Panc1 (cell line): ENCODE measurements around the gene SPAG6. TPM values are rescaled to one million over a fixed set of nuclear protein-coding genes. Genes with fewer than 3 reads are reported as not detected.

Experiments used
- ATAC-seq: fragments of 200-7000 bp; cut with Tn5 transposase; 2 replicates; pipeline ENCODE4 v1.9.1; 2020; ENCODE audit warnings: mild to moderate bottlenecking, moderate library complexity
- BruUV-seq: library from RNA; stranded (reverse); fragments of 400-500 nt; replicated peaks from 2 replicates; lab custom pipeline; 2021; lab: Mats Ljungman, UMichigan
- CTCF ChIA-PET: fragments of 300-600 bp; sonication (Branson Sonifier 250); formaldehyde crosslinking; loops from one replicate; lab custom pipeline; 2022; ENCODE audit warnings: antibody characterized with exemption; lab: Charles Lee
- POLR2A ChIA-PET: fragments of 300-600 bp; sonication (Branson Sonifier 250); formaldehyde crosslinking; loops from one replicate; lab custom pipeline; 2022; ENCODE audit warnings: antibody characterized with exemption; lab: Charles Lee
- DNase-seq: peaks from one replicate; pipeline ENCODE4 v3.0.0-alpha.2; 2010; ENCODE audit warnings: low read depth, low spot score
- H3K27ac ChIP-seq: 2 replicates; pipeline ENCODE4 v1.5.1; 2011; ENCODE audit warnings: mild to moderate bottlenecking, low read length, inconsistent platforms
- H3K27me3 ChIP-seq: fragments of 200-500 bp; sonication (Bioruptor generic); 2 replicates; pipeline ENCODE4 v1.6.0; 2014; ENCODE audit warnings: low read length, inconsistent platforms; ENCODE audit not compliant: control insufficient read depth, insufficient read depth
- H3K36me3 ChIP-seq: fragments of 200-500 bp; sonication (Bioruptor generic); 2 replicates; pipeline ENCODE4 v1.5.1; 2014; ENCODE audit warnings: inconsistent platforms, mild to moderate bottlenecking, low read length, moderate library complexity; ENCODE audit not compliant: control insufficient read depth, insufficient read depth
- H3K4me1 ChIP-seq: 2 replicates; pipeline ENCODE4 v1.5.1; 2011; ENCODE audit warnings: inconsistent platforms, mild to moderate bottlenecking, low read length, moderate library complexity; ENCODE audit not compliant: control insufficient read depth, insufficient read depth
- H3K4me3 ChIP-seq, 2 experiments: 2 replicates each; pipeline ENCODE4 v1.5.1; 2011 to 2012; ENCODE audit warnings: low read depth in 2 of 2, low read length in 2 of 2, mild to moderate bottlenecking in 2 of 2, inconsistent platforms in 1 of 2, moderate library complexity in 1 of 2
- H3K9me3 ChIP-seq: fragments of 200-500 bp; sonication (Bioruptor generic); 2 replicates; pipeline ENCODE4 v1.5.1; 2014; ENCODE audit warnings: low read depth, mild to moderate bottlenecking, inconsistent platforms, low read length, moderate library complexity; ENCODE audit not compliant: control insufficient read depth, insufficient read depth
- POLR2AphosphoS5 ChIP-seq: IDR thresholded peaks from 2 replicates; pipeline ENCODE4 v1.6.1; 2012; ENCODE audit warnings: mild to moderate bottlenecking, low read depth, low read length, moderate library complexity
- SIN3A ChIP-seq: IDR thresholded peaks from 2 replicates; pipeline ENCODE4 v1.6.1; 2012; ENCODE audit warnings: low read depth, mild to moderate bottlenecking, low read length, moderate library complexity, borderline replicate concordance; ENCODE audit not compliant: insufficient read depth
- TCF7L2 ChIP-seq: IDR thresholded peaks from 2 replicates; pipeline ENCODE4 v1.6.1; 2011; ENCODE audit warnings: mild to moderate bottlenecking, low read depth, low read length, inconsistent platforms
- in situ Hi-C: cut with HindIII; loops from 2 replicates; pipeline ENCODE4 v1.10.0; 2016; ENCODE audit warnings: low sequenced_read_pairs, low pct_unique_long_range_greater_than_20kb
- intact Hi-C: fragments of 100-400 bp; cut with micrococcal nuclease; formaldehyde crosslinking; loops from one replicate; pipeline ENCODE4 v1.10.0; 2022; ENCODE audit not compliant: unreplicated experiment
- total RNA-seq: library from RNA; stranded (reverse); gene quantifications from one replicate; pipeline ENCODE4 v1.2.1, GENCODE V29; 2021; ENCODE audit not compliant: unreplicated experiment
- TF ChIP-seq, protein P1 (sequence below): fragments of 450-650 bp; IDR thresholded peaks from 2 replicates; pipeline ENCODE4 v1.5.1; 2017; ENCODE audit warnings: mild to moderate bottlenecking
- TF ChIP-seq, protein P2 (sequence below), 2 experiments: IDR thresholded peaks; 2 replicates each; pipeline ENCODE4 v1.6.1; 2011 to 2012; ENCODE audit warnings: low read depth in 2 of 2, control low read depth in 1 of 2, low read length in 1 of 2, mild to moderate bottlenecking in 1 of 2, moderate library complexity in 1 of 2; ENCODE audit not compliant: insufficient read depth in 1 of 2

The SPAG6 gene
- total RNA-seq, 1 experiment from 2014 or later, result not detected

DNA sequence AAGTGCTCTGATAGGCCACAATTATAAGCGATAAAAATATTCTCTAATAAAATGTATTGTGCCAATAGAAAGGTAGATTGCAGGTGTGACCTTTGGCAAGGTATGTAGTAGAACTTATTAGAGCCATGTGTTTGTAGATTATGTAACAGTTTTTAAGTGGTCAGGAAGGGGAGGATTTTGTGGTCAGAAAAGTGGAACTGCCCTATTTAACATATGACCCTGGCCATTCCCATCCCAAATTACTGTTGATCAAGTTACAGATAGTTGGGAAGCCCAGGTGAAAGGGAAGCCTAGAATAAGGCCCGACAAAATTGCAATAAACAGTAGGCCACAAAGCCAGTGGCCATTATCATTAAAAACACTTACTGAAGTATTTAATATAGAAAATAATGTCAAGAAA is 89.2 kb downstream of the SPAG6 start:
- H3K27ac ChIP-seq, result no peak overlapping the region
- in situ Hi-C loops, result no loop called here

DNA sequence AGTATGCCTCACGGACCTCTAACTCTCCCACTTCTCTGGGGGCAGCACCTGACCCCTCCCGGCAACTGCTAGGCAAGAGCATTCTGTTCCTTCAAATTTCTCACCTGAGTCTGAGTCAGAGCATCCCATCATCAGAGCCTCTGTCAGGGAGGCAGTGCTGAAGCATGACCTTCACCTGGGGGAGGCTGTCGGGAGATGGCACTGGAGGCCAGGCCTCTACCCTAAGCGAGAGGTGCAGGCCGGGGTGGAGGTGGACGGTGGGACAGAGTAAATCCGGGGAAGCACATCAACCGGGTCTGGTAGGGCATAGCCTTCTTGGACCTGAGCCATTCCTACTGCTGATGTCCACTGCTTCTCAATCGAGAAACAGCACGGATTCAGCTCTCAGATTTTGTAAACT is 90.4 kb downstream of the SPAG6 start:
- H3K9me3 ChIP-seq, result no peaks in the 10 kb centered on the region
- ChIA-PET CTCF (no interaction called here), POLR2A (no interaction called here)
- in situ Hi-C loops, result no loop called here
- no peaks in the 10 kb centered on the region for H3K36me3 ChIP-seq
- H3K4me3 ChIP-seq, result no peak overlapping the region
- TF ChIP-seq POLR2AphosphoS5, result no peak
- TF ChIP-seq SIN3A, result no peak
- no peak for TF ChIP-seq TCF7L2
- TF ChIP-seq, protein P1, sequence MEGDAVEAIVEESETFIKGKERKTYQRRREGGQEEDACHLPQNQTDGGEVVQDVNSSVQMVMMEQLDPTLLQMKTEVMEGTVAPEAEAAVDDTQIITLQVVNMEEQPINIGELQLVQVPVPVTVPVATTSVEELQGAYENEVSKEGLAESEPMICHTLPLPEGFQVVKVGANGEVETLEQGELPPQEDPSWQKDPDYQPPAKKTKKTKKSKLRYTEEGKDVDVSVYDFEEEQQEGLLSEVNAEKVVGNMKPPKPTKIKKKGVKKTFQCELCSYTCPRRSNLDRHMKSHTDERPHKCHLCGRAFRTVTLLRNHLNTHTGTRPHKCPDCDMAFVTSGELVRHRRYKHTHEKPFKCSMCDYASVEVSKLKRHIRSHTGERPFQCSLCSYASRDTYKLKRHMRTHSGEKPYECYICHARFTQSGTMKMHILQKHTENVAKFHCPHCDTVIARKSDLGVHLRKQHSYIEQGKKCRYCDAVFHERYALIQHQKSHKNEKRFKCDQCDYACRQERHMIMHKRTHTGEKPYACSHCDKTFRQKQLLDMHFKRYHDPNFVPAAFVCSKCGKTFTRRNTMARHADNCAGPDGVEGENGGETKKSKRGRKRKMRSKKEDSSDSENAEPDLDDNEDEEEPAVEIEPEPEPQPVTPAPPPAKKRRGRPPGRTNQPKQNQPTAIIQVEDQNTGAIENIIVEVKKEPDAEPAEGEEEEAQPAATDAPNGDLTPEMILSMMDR, result no peak
- TF ChIP-seq, protein P2, sequence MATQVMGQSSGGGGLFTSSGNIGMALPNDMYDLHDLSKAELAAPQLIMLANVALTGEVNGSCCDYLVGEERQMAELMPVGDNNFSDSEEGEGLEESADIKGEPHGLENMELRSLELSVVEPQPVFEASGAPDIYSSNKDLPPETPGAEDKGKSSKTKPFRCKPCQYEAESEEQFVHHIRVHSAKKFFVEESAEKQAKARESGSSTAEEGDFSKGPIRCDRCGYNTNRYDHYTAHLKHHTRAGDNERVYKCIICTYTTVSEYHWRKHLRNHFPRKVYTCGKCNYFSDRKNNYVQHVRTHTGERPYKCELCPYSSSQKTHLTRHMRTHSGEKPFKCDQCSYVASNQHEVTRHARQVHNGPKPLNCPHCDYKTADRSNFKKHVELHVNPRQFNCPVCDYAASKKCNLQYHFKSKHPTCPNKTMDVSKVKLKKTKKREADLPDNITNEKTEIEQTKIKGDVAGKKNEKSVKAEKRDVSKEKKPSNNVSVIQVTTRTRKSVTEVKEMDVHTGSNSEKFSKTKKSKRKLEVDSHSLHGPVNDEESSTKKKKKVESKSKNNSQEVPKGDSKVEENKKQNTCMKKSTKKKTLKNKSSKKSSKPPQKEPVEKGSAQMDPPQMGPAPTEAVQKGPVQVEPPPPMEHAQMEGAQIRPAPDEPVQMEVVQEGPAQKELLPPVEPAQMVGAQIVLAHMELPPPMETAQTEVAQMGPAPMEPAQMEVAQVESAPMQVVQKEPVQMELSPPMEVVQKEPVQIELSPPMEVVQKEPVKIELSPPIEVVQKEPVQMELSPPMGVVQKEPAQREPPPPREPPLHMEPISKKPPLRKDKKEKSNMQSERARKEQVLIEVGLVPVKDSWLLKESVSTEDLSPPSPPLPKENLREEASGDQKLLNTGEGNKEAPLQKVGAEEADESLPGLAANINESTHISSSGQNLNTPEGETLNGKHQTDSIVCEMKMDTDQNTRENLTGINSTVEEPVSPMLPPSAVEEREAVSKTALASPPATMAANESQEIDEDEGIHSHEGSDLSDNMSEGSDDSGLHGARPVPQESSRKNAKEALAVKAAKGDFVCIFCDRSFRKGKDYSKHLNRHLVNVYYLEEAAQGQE (IDR thresholded peaks at IDR 0.05; ENCODE audit: insufficient read depth in 1 of 2, low read depth in 2 of 2, low read length in 1 of 2), result no peak
- H3K27me3 ChIP-seq, result no peaks in the 10 kb centered on the region
- BruUV-seq, result no TSS peak
- H3K4me1 ChIP-seq, result peaks cover 4% of the 10 kb centered on the region; the same call in 1 of the 2 replicates
- ATAC-seq (no peak), DNase-seq (no peak)
- H3K27ac ChIP-seq, result no peak overlapping the region
- intact Hi-C loops, result no loop called here

More for the DNA sequence above, 89.2 kb downstream of the SPAG6 start:
- Histone ChIP-seq H3K4me3 (no peak overlapping the region), H3K36me3 (no peaks in the 10 kb centered on the region), H3K27me3 (no peaks in the 10 kb centered on the region), H3K9me3 (no peaks in the 10 kb centered on the region), H3K4me1 (peaks cover 5% of the 10 kb centered on the region)
- ATAC-seq (no peak), DNase-seq (no peak)
- POLR2A ChIA-PET, result no interaction called here
- CTCF ChIA-PET, result no interaction called here
- intact Hi-C loops, result no loop called here
- BruUV-seq, result no TSS peak
- TF ChIP-seq, protein P2 (IDR thresholded peaks at IDR 0.05; ENCODE audit: insufficient read depth in 1 of 2, low read depth in 2 of 2, low read length in 1 of 2), result no peak
- TF ChIP-seq, protein P1, result no peak
- TF ChIP-seq TCF7L2, result no peak
- TF ChIP-seq POLR2AphosphoS5, result no peak
- no peak for TF ChIP-seq SIN3A
